ENCODE data around the gene PLAC9. TPM values are rescaled to one million over a fixed set of nuclear protein-coding genes. Genes with fewer than 3 reads are reported as not detected.
A peak's percentile ranks its signal among the peaks of the same experiment; 100 is the strongest.

Gene PLAC9
- total and polyA plus RNA-seq, 2 experiments from 2014 or later, result 8.8 to 118 TPM

- 61 to 68% methylated on average over 8 of the region's 8 CpGs for WGBS, 2 experiments (ENCODE audit: low coverage in 1 of 2, low lambda C conversion rate in 2 of 2, missing lambda C conversion rate in 2 of 2)
- peaks cover 32% of the 10 kb centered on the region for H3K36me3 ChIP-seq (ENCODE audit: low read depth)
- no peak overlapping the region for H3K4me3 ChIP-seq
- peak overlapping the region; percentile 18 for H3K4me2 ChIP-seq (ENCODE audit: unreplicated experiment)
- no peak overlapping the region for H3K27ac ChIP-seq
- H3K4me1 ChIP-seq (ENCODE audit: insufficient read depth), result peaks cover 36% of the 10 kb centered on the region
- no peak overlapping the region for H2AFZ ChIP-seq
- in situ Hi-C loops (cut with MboI), result no loop called here
- H3F3A ChIP-seq (ENCODE audit: insufficient read depth), result peaks cover 32% of the 10 kb centered on the region
- H4K20me1 ChIP-seq (ENCODE audit: insufficient read depth), result no peaks in the 10 kb centered on the region
- TF ChIP-seq EZH2 (IDR thresholded peaks at IDR 0.05; ENCODE audit: insufficient read depth, poor library complexity, severe bottlenecking), result no peak
- no peak for TF ChIP-seq EZH2phosphoT487 (IDR thresholded peaks at IDR 0.05; ENCODE audit: insufficient read depth, low read depth)
- no peaks in the 10 kb centered on the region for H3K27me3 ChIP-seq (replicated peaks; ENCODE audit: insufficient read depth)
- H3K79me2 ChIP-seq (ENCODE audit: insufficient read depth), result peaks cover 59% of the 10 kb centered on the region
- H3K9ac ChIP-seq, result no peak overlapping the region; the same call in 1 of the 2 replicates
- DNase-seq, result peak; percentile 80
- no peaks in the 10 kb centered on the region for H3K9me2 ChIP-seq (ENCODE audit: insufficient read depth)
- no peaks in the 10 kb centered on the region for H3K9me3 ChIP-seq (ENCODE audit: low read depth)
Measured at GRCh38 chr10:80163741-80164341, 31.3 kb downstream of the PLAC9 start.

- peaks cover 25% of the 10 kb centered on the region for H3F3A ChIP-seq (ENCODE audit: insufficient read depth)
- H3K9me3 ChIP-seq (ENCODE audit: low read depth), result no peaks in the 10 kb centered on the region
- in situ Hi-C loops (cut with MboI), result no loop called here
- H4K20me1 ChIP-seq (ENCODE audit: insufficient read depth), result no peaks in the 10 kb centered on the region
- peaks cover 29% of the 10 kb centered on the region for H3K4me1 ChIP-seq (ENCODE audit: insufficient read depth)
- H2AFZ ChIP-seq, result no peak overlapping the region
- 94 to 95% methylated on average over 7 of the region's 7 CpGs for WGBS, 2 experiments (ENCODE audit: low coverage in 1 of 2, low lambda C conversion rate in 2 of 2, missing lambda C conversion rate in 2 of 2)
- DNase-seq, result no peak
- TF ChIP-seq EZH2 (IDR thresholded peaks at IDR 0.05; ENCODE audit: insufficient read depth, poor library complexity, severe bottlenecking) (no peak), EZH2phosphoT487 (IDR thresholded peaks at IDR 0.05; ENCODE audit: insufficient read depth, low read depth) (no peak)
- no peak overlapping the region for H3K9ac ChIP-seq
- no peaks in the 10 kb centered on the region for H3K27me3 ChIP-seq (replicated peaks; ENCODE audit: insufficient read depth)
- H3K9me2 ChIP-seq (ENCODE audit: insufficient read depth), result no peaks in the 10 kb centered on the region
- H3K36me3 ChIP-seq (ENCODE audit: low read depth), result peaks cover 32% of the 10 kb centered on the region
- H3K4me2 ChIP-seq (ENCODE audit: unreplicated experiment), result no peak overlapping the region
- H3K4me3 ChIP-seq, result no peak overlapping the region
- peaks cover 63% of the 10 kb centered on the region for H3K79me2 ChIP-seq (ENCODE audit: insufficient read depth)
- no peak overlapping the region for H3K27ac ChIP-seq
Measured at GRCh38 chr10:80164596-80164995, 32.1 kb downstream of the PLAC9 start.

- Histone ChIP-seq H3K9me2 (ENCODE audit: insufficient read depth) (no peaks in the 10 kb centered on the region), H3K9ac (no peak overlapping the region), H4K20me1 (ENCODE audit: insufficient read depth) (no peaks in the 10 kb centered on the region), H3K36me3 (ENCODE audit: low read depth) (peaks cover 32% of the 10 kb centered on the region), H3K27ac (no peak overlapping the region), H3K4me1 (ENCODE audit: insufficient read depth) (peaks cover 29% of the 10 kb centered on the region), H2AFZ (no peak overlapping the region), H3F3A (ENCODE audit: insufficient read depth) (peaks cover 20% of the 10 kb centered on the region), H3K79me2 (ENCODE audit: insufficient read depth) (peaks cover 69% of the 10 kb centered on the region), H3K9me3 (ENCODE audit: low read depth) (no peaks in the 10 kb centered on the region), H3K4me3 (no peak overlapping the region), H3K27me3 (replicated peaks; ENCODE audit: insufficient read depth) (no peaks in the 10 kb centered on the region), H3K4me2 (ENCODE audit: unreplicated experiment) (no peak overlapping the region)
- in situ Hi-C loops (cut with MboI), result no loop called here
- DNase-seq, result peak; percentile 57
- 79 to 87% methylated on average over 7 of the region's 7 CpGs for WGBS, 2 experiments (ENCODE audit: low coverage in 1 of 2, low lambda C conversion rate in 2 of 2, missing lambda C conversion rate in 2 of 2)
- TF ChIP-seq EZH2 (IDR thresholded peaks at IDR 0.05; ENCODE audit: insufficient read depth, poor library complexity, severe bottlenecking) (no peak), EZH2phosphoT487 (IDR thresholded peaks at IDR 0.05; ENCODE audit: insufficient read depth, low read depth) (no peak)
Measured at GRCh38 chr10:80165173-80165572, 32.6 kb downstream of the PLAC9 start.

GRCh38 chr10:80166581-80167470 is 34.3 kb downstream of the PLAC9 start:
- Histone ChIP-seq H3K79me2 (ENCODE audit: insufficient read depth) (peaks cover 77% of the 10 kb centered on the region), H3K4me1 (ENCODE audit: insufficient read depth) (peaks cover 29% of the 10 kb centered on the region), H2AFZ (no peak overlapping the region), H3K9me3 (ENCODE audit: low read depth) (no peaks in the 10 kb centered on the region), H3F3A (ENCODE audit: insufficient read depth) (peaks cover 13% of the 10 kb centered on the region; the same call in 1 of the 2 replicates), H3K27me3 (replicated peaks; ENCODE audit: insufficient read depth) (no peaks in the 10 kb centered on the region), H3K9ac (peak overlapping the region; percentile 24), H3K27ac (peak overlapping the region; percentile 16; the same call in 1 of the 2 replicates), H3K9me2 (ENCODE audit: insufficient read depth) (no peaks in the 10 kb centered on the region), H3K4me2 (ENCODE audit: unreplicated experiment) (peak overlapping the region; percentile 29), H3K36me3 (ENCODE audit: low read depth) (peaks cover 24% of the 10 kb centered on the region), H4K20me1 (ENCODE audit: insufficient read depth) (no peaks in the 10 kb centered on the region), H3K4me3 (no peak overlapping the region)
- in situ Hi-C loops (cut with MboI), result no loop called here
- TF ChIP-seq EZH2phosphoT487 (IDR thresholded peaks at IDR 0.05; ENCODE audit: insufficient read depth, low read depth) (no peak), EZH2 (IDR thresholded peaks at IDR 0.05; ENCODE audit: insufficient read depth, poor library complexity, severe bottlenecking) (no peak)
- WGBS, 2 experiments (ENCODE audit: low coverage in 1 of 2, low lambda C conversion rate in 2 of 2, missing lambda C conversion rate in 2 of 2), result 89 to 93% methylated on average over 26 to 28 of the region's 28 CpGs
- DNase-seq, result no peak
